GM12801 (cell line): ENCODE measurements around the gene WDR1.

Experiments
- TF ChIP-seq, protein P1 (sequence below): IDR thresholded peaks from one replicate; pipeline ENCODE4 v1.5.1; 2011; ENCODE audit warnings: control low read depth; ENCODE audit not compliant: insufficient read length; ENCODE audit errors: extremely low read depth

The WDR1 gene

DNA sequence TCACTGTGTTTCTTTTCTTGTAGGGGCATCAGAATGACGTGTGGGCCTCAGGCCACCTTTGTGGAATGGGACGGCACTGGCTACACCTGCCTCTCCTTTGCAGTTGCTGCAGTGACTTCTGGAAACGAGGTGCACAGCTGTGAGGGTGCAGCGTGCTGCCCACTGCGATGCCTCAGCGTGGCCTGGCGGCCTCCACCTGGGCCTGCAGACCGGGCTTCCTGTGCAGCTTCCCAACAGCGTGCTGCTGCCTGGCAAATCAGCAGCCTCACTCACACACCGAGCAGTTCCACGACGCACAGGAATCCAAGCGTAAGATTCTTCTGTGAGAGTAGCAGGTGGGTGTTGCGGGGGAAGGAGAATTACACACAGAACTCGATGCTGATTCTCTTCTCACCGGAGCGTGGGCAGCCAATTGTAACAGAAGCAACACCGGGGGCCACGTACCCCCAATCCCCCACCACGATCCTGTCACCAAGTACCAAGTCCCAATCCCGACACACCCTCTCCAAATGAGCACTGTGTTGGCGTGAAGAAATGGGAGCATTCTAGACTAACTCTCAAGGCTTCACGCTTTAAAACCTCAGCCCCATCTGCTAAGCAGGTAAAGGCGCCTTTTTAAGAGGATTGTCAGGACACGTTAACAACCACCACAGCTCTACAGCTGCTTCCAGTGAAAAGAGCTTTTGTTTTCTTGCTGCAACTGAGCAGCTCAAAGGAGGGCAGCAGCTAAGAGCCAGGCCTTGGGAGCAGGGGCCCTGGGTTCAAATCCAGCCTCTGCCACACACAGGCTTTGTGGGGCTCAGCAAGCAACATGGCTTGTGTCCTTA is 16.9 kb downstream of the WDR1 start:
- TF ChIP-seq, protein P1, sequence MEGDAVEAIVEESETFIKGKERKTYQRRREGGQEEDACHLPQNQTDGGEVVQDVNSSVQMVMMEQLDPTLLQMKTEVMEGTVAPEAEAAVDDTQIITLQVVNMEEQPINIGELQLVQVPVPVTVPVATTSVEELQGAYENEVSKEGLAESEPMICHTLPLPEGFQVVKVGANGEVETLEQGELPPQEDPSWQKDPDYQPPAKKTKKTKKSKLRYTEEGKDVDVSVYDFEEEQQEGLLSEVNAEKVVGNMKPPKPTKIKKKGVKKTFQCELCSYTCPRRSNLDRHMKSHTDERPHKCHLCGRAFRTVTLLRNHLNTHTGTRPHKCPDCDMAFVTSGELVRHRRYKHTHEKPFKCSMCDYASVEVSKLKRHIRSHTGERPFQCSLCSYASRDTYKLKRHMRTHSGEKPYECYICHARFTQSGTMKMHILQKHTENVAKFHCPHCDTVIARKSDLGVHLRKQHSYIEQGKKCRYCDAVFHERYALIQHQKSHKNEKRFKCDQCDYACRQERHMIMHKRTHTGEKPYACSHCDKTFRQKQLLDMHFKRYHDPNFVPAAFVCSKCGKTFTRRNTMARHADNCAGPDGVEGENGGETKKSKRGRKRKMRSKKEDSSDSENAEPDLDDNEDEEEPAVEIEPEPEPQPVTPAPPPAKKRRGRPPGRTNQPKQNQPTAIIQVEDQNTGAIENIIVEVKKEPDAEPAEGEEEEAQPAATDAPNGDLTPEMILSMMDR = no peak

DNA sequence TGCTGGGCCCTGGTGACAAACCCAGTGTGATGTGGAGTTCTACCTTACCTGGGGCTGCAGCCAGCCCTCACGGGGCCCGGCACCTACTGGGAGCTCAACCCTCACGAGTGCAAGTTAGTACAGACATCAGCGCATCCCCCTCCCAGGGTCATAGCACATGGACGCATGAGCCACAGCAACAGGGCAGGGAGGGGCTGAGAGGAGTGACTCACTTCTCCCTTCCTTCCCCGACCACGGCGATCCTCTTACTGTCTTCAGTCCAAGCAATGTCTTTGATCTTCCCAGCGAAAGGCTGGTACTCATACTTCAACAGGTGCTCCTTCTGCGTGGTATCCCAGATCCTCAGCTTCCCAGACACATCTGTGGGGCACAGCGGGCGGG is 17.8 kb downstream of the WDR1 start:
- TF ChIP-seq, protein P1 = no peak

- TF ChIP-seq, protein P1 = no peak
Measured at GRCh38 chr4:10097906-10098779, 18.5 kb downstream of the WDR1 start.

- TF ChIP-seq, protein P1 = no peak
Measured at GRCh38 chr4:10096978-10097335, 19.6 kb downstream of the WDR1 start.

DNA sequence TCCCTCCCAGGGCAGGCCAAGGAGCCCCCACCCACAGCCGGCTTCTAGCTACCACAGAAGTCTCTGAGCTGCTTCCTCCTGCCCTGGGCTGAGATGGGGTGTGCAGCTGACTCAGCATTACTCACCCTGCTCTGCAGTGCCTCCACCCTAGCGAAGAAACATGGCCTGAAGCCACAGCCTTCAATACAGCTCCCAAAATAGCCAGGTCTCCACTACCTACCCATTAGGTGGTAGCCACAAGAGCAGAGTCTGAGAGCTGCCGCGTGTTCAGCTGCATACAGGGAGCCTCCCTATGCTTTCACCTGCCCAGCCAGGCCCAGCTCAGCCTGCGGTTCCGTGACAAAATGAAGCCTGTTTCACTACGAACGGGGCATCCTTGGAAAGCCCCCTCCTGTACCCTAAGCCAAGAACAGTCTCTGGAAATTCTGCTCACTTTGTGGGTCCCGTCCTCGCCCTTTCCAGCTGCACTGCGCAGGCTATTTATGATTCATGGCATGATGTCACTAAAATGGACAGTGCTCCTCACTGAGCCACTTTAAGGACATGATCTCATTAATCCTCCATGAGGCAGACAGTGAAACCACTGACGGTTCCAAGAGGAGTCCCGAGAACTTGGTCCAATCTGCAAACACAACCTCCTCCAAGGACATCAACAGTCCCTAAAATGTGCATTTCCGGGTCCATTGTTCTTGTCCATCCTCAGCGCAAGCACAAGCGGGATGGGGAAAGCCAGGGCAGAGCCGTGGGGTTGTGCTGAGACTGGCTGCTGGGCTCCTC is 20.2 kb downstream of the WDR1 start:
- TF ChIP-seq, protein P1 = no peak

- TF ChIP-seq, protein P1 = no peak
Measured at GRCh38 chr4:10095296-10095991, 21.2 kb downstream of the WDR1 start.
